H1 (cell line): Measurements from ENCODE around the gene GTSE1. TPM values are rescaled to one million over a fixed set of nuclear protein-coding genes. Genes with fewer than 3 reads are reported as not detected.
A peak's percentile ranks its signal among the peaks of the same experiment; 100 is the strongest.

Source experiments
- BCL11A ChIP-seq, 2 experiments: IDR thresholded peaks; one replicate each; pipeline ENCODE4 v1.6.1; 2011; ENCODE audit warnings: low read depth in 2 of 2, low read length in 2 of 2, mild to moderate bottlenecking in 2 of 2
- CHD2 ChIP-seq: IDR thresholded peaks from 2 replicates; pipeline ENCODE4 v1.6.1; 2012; ENCODE audit warnings: low read length, improper control_type of control experiment
- CTCF ChIP-seq, 3 experiments: IDR thresholded peaks; 1 replicate in 2 of 3; 2 replicates in 1 of 3; pipeline versions ENCODE4 v1.5.1 to v1.6.1; 2011; ENCODE audit warnings: low read length in 3 of 3, mild to moderate bottlenecking in 3 of 3, inconsistent platforms in 2 of 3, low read depth in 1 of 3, moderate library complexity in 1 of 3; ENCODE audit not compliant: insufficient read depth in 1 of 3; ENCODE audit errors: control extremely low read depth in 1 of 3
- GTF2F1 ChIP-seq: IDR thresholded peaks from 2 replicates; pipeline ENCODE4 v1.6.1; 2012; ENCODE audit warnings: low read depth, low read length, improper control_type of control experiment, borderline replicate concordance
- HDAC2 ChIP-seq, 2 experiments: fragments of 300-600 bp in 1 of 2; sonication (generic) in 1 of 2; IDR thresholded peaks; 2 replicates each; pipeline ENCODE4 v1.6.1; 2011 to 2012; ENCODE audit warnings: low read depth in 2 of 2, low read length in 2 of 2, mild to moderate bottlenecking in 2 of 2, moderate library complexity in 2 of 2, borderline replicate concordance in 1 of 2, inconsistent platforms in 1 of 2
- KDM1A ChIP-seq: fragments of 200-600, 300-600 bp; sonication (generic); IDR thresholded peaks from 2 replicates; pipeline ENCODE4 v1.7.1; 2016; ENCODE audit warnings: mild to moderate bottlenecking, low read length, borderline replicate concordance
- KDM5A ChIP-seq: fragments of 200-600 bp; IDR thresholded peaks from 2 replicates; pipeline ENCODE4 v1.7.1; 2012; ENCODE audit warnings: mild to moderate bottlenecking, low read length, inconsistent platforms, mixed read lengths
- MAFK ChIP-seq: IDR thresholded peaks from 2 replicates; pipeline ENCODE4 v1.6.1; 2012; ENCODE audit warnings: low read depth, mild to moderate bottlenecking, improper control_type of control experiment, low read length
- NRF1 ChIP-seq: IDR thresholded peaks from 2 replicates; pipeline ENCODE4 v1.6.1; 2011; ENCODE audit warnings: mild to moderate bottlenecking, low read depth, low read length, improper control_type of control experiment
- POU5F1 ChIP-seq: IDR thresholded peaks from 2 replicates; pipeline ENCODE4 v1.6.1; 2011; ENCODE audit warnings: low read depth, mild to moderate bottlenecking, low read length, moderate library complexity
- RAD21 ChIP-seq, 2 experiments: IDR thresholded peaks in 1 of 2; conservative IDR thresholded peaks in 1 of 2; 2 replicates each; pipeline ENCODE4 v1.6.1; 2011; ENCODE audit warnings: low read depth in 2 of 2, low read length in 2 of 2, improper control_type of control experiment in 1 of 2, inconsistent platforms in 1 of 2, mild to moderate bottlenecking in 1 of 2, moderate library complexity in 1 of 2
- RFX5 ChIP-seq: IDR thresholded peaks from 2 replicates; pipeline ENCODE4 v1.6.1; 2011; ENCODE audit warnings: low read depth, low read length, improper control_type of control experiment, borderline replicate concordance
- SIX5 ChIP-seq: IDR thresholded peaks from 2 replicates; pipeline ENCODE4 v1.6.1; 2011; ENCODE audit warnings: mild to moderate bottlenecking, low read depth, low read length
- SRF ChIP-seq: IDR thresholded peaks from 2 replicates; pipeline ENCODE4 v1.6.1; 2011; ENCODE audit warnings: mild to moderate bottlenecking, low read depth, low read length, moderate library complexity
- TAF7 ChIP-seq: optimal IDR thresholded peaks from 2 replicates; pipeline ENCODE3; 2011; ENCODE audit warnings: low read depth, mild to moderate bottlenecking, inconsistent platforms, low read length, moderate library complexity, borderline replicate concordance
- polyA plus RNA-seq, 7 experiments: library from polyadenylated mRNA; depleted of rRNA in 3 of 7; stranded (reverse) in 5 of 7; unstranded in 2 of 7; fragments of >200 nt in 5 of 7; fragments of 200-250 nt in 2 of 7; gene quantifications; 1 replicate in 5 of 7; 2 replicates in 1 of 7; 4 replicates in 1 of 7; pipeline versions ENCODE4 v1.2.1 to v1.2.3, GENCODE V29; 2011 to 2013; ENCODE audit warnings: missing spikeins in 2 of 7, mixed read lengths in 2 of 7
- total RNA-seq: library from RNA; stranded (reverse); fragmentation: NEBNext Ultra II Directional; extraction: Animal tissue kit (Norgen Biotek cat#: 25700); gene quantifications from 2 replicates; pipeline ENCODE4 v1.2.1, GENCODE V29; 2021
- TF ChIP-seq, protein P1 (sequence below): IDR thresholded peaks from 2 replicates; pipeline ENCODE4 v1.6.1; 2011; ENCODE audit warnings: low read depth, mild to moderate bottlenecking, low read length; ENCODE audit not compliant: insufficient read depth
- TF ChIP-seq, protein P2 (sequence below): IDR thresholded peaks from 2 replicates; pipeline ENCODE4 v1.6.1; 2012; ENCODE audit warnings: low read length, inconsistent platforms

Gene GTSE1
- total and polyA plus RNA-seq, 2 of the 8 experiments (the other 6 are each of a cell fraction or from before 2014, with no cell fraction given): 17.5 to 38.6 TPM

- 0 out of 2 replicates have a peak, but pooled peaks have one; percentile 32 for TF ChIP-seq KDM1A
- TF ChIP-seq CTCF (IDR thresholded peaks at IDR 0.05; ENCODE audit: control extremely low read depth in 1 of 3, insufficient read depth in 1 of 3, low read depth in 1 of 3, low read length in 3 of 3): peak in 2 of 3 experiments; percentile 1 to 7; a peak in 2 of 4 replicates
- TF ChIP-seq CHD2: no peak
- TF ChIP-seq RAD21 (IDR thresholded peaks at IDR 0.05 in 1 of 2, conservative IDR thresholded peaks at IDR 0.05 in 1 of 2; ENCODE audit: low read depth in 2 of 2, low read length in 2 of 2): peak; percentile 25 to 32; a peak in 3 of 4 replicates
- 0 out of 2 replicates have a peak, but pooled peaks have one; percentile 21 for TF ChIP-seq KDM5A
- TF ChIP-seq, protein P1, sequence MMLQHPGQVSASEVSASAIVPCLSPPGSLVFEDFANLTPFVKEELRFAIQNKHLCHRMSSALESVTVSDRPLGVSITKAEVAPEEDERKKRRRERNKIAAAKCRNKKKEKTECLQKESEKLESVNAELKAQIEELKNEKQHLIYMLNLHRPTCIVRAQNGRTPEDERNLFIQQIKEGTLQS: 0 out of 2 replicates have a peak, but pooled peaks have one; percentile 3
- no peak for TF ChIP-seq GTF2F1
- TF ChIP-seq SRF: no peak
- TF ChIP-seq MAFK: no peak
- TF ChIP-seq BCL11A (IDR thresholded peaks at IDR 0.05; ENCODE audit: low read depth in 2 of 2, low read length in 2 of 2): no peak
- no peak; a peak in 1 of 4 replicates for TF ChIP-seq HDAC2 (IDR thresholded peaks at IDR 0.05; ENCODE audit: borderline replicate concordance in 1 of 2, low read depth in 2 of 2, low read length in 2 of 2)
- TF ChIP-seq RFX5: no peak
- TF ChIP-seq, protein P2, sequence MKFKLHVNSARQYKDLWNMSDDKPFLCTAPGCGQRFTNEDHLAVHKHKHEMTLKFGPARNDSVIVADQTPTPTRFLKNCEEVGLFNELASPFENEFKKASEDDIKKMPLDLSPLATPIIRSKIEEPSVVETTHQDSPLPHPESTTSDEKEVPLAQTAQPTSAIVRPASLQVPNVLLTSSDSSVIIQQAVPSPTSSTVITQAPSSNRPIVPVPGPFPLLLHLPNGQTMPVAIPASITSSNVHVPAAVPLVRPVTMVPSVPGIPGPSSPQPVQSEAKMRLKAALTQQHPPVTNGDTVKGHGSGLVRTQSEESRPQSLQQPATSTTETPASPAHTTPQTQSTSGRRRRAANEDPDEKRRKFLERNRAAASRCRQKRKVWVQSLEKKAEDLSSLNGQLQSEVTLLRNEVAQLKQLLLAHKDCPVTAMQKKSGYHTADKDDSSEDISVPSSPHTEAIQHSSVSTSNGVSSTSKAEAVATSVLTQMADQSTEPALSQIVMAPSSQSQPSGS: no peak
- peak; percentile 92 for TF ChIP-seq NRF1
- TF ChIP-seq TAF7: peak; percentile 60
- TF ChIP-seq SIX5: peak; percentile 30; the same call in 1 of the 2 replicates
- TF ChIP-seq POU5F1: no peak
Measured at GRCh38 chr22:46296257-46297150, at the start of gene GTSE1 (continued).
